Upper lobe of left lung (tissue), 4 donors: ENCODE measurements around the gene SCGB1C1.

Experiments used
- POLR2A ChIP-seq, 4 donors: fragments of 450-650 bp; IDR thresholded peaks; one replicate each; pipeline ENCODE4 v1.5.1; 2016 to 2017; ENCODE audit warnings: antibody characterized with exemption in 4 of 4, mild to moderate bottlenecking in 2 of 4
- TF ChIP-seq, protein P1 (sequence below), 6 experiments: fragments of 450-650 bp in 4 of 6; fragments of 200-600 bp in 2 of 6; sonication (generic) in 2 of 6; IDR thresholded peaks; one replicate each; pipeline ENCODE4 v1.5.1; 2016 to 2019; ENCODE audit warnings: antibody characterized with exemption in 6 of 6

DNA sequence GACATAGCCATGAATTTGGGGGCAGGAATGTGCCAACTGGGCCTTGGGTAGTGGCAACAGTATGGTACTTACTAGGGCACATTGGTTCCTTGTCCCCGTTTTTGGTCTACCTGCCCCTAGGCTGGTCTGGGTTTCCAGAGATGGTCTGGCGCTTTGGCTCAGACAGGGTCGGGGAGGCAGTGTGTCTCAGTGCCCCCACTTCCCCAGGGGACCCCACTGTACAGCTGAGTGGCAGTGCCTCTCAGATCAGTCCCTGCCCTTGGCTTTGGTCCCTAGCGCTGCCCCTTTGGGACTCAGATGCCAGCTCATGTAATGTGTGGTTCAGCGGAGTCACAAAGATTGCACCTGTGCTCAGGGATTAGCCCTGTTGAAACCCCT is 17.9 kb downstream of the SCGB1C1 start:
- TF ChIP-seq, protein P1, sequence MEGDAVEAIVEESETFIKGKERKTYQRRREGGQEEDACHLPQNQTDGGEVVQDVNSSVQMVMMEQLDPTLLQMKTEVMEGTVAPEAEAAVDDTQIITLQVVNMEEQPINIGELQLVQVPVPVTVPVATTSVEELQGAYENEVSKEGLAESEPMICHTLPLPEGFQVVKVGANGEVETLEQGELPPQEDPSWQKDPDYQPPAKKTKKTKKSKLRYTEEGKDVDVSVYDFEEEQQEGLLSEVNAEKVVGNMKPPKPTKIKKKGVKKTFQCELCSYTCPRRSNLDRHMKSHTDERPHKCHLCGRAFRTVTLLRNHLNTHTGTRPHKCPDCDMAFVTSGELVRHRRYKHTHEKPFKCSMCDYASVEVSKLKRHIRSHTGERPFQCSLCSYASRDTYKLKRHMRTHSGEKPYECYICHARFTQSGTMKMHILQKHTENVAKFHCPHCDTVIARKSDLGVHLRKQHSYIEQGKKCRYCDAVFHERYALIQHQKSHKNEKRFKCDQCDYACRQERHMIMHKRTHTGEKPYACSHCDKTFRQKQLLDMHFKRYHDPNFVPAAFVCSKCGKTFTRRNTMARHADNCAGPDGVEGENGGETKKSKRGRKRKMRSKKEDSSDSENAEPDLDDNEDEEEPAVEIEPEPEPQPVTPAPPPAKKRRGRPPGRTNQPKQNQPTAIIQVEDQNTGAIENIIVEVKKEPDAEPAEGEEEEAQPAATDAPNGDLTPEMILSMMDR (IDR thresholded peaks at IDR 0.05), result no peak
- no peak for TF ChIP-seq POLR2A (IDR thresholded peaks at IDR 0.05)
